HG03060 (cell line): ENCODE data around the gene CIRBP.

Experiments used
- ATAC-seq: cut with Tn5 transposase; IDR thresholded peaks from one replicate; pipeline ENCODE4 v1.9.1; 2021; ENCODE audit warnings: low read depth, moderate number of reproducible peaks; ENCODE audit not compliant: unreplicated experiment

CIRBP gene

DNA sequence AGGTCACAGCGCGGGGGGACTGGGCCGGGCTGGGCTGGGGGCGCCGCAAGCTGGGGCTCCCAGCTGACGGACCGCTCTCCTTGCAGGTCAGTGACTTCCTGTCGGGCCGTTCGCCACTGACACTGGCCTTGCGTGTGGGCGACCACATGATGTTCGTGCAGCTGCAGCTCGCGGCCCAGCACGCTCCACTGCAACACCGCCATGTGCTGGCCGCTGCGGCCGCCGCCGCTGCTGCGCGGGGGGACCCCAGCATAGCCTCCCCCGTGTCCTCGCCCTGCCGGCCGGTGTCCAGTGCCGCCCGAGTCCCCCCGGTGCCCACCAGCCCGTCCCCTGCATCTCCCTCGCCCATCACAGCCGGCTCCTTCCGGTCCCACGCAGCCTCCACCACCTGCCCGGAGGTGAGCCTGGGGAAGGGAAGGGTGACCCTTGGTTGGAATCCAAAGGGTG lies 15.0 kb upstream of the CIRBP start:
- ATAC-seq: no peak

- ATAC-seq: no peak
These were observed 14.5 kb upstream of the CIRBP start for GRCh38 chr19:1254530-1255185.

DNA sequence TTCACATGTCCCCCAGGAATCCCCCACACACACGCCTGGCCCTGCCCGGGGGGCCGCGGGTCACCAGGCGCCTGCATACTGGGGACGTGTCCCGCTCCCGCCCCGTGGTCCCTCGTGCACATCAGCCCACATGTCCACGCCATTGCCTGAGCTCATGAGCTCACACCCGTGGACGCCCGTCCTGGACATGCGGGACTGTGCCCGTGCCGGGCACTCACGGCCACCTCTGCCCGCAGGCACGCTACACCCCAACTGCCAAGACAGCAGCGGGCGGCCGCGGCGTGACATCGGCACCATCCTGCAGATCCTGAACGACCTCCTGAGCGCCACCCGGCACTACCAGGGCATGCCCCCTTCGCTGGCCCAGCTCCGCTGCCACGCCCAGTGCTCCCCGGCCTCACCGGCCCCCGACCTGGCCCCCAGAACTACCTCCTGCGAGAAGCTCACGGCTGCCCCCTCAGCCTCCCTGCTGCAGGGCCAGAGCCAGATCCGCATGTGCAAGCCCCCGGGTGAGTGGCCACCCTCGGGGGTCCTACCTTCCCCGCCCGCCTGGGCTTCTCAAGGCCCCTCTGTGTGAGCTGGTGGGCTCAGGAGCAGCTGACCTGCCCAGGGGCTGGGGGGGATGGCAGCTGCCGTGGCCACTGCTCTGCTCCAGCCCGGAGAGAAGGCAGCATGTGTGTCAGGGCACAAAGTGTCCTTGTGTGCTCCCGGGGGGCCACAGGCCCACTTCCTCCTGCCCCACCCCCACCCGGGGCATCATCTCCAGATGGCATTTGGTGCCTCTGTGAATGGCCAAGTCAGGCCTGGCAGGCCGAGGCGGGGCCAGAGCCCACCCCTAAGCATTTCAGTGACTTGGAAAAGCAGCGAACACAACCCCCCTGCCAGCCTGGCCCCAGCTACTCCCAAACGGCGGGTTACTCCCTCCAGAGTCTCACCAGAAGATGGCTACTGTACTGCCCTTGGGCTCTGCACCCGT lies 13.7 kb upstream of the CIRBP start:
- no peak for ATAC-seq

- no peak for ATAC-seq
These were observed 12.3 kb upstream of the CIRBP start for GRCh38 chr19:1256646-1257474.

GRCh38 chr19:1257475-1258162 lies 11.5 kb upstream of the CIRBP start:
- no peak for ATAC-seq

DNA sequence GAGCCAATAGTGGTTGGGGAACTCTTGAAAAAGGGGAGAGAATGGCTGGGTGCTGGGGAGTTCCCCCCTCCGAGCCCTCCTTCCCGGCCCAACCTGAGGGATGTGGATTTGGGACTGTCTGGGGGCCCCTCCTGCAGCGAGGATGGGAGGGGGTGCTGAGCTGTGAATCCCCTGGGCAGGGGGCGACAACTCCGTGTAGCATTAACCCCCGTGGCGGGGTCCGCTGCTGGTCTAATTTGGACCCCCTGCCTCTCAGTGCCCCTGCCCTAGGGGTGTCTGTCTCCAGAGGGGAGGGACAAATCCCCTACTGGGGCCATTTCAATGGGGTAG lies 11.0 kb upstream of the CIRBP start:
- no peak for ATAC-seq

- ATAC-seq: no peak
These were observed 10.4 kb upstream of the CIRBP start for GRCh38 chr19:1258707-1259205.

GRCh38 chr19:1259206-1259875 lies 9.8 kb upstream of the CIRBP start:
- no peak for ATAC-seq

GRCh38 chr19:1259876-1260748 lies 9.0 kb upstream of the CIRBP start:
- no peak for ATAC-seq

DNA sequence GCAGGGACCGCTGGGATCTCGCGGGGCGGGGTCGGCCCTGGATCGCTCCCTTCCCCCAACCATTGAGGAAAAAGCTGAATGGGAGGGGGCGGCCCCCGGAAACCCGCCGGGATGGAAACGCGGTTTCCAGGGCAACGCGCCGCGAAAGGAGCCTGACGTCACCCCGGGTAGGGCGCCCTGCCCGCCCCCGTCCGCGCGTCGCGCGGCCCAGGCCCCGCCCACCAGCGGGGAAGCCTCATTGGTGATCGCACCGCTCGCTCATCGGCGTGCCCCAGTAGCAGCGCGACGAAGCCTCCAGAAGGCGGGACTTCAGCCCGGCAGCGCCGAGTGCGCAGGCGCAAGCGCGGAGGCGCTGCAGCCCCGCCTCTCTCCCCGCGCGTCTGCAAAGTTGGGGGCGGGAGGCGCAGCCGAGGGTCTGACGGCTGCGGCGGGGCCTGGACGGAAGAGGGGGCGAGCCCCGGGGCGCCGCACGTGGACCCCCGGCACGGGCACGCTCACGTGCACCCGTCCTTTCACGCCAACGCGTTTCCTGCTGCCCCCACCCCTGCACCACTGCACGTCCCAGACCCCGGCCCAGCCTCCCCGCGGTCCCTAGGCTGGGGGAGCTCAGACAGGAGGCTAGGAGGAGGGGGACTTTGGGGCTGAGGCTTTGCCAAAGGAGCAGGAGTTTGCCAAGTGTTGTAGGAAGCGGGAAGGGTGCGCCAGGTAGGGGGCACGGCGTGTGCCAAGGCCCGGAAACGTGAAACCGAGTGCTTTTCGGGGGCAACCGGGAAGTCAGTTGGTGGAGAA lies 8.2 kb upstream of the CIRBP start:
- no peak for ATAC-seq

GRCh38 chr19:1261538-1261797 lies 7.7 kb upstream of the CIRBP start:
- no peak for ATAC-seq

GRCh38 chr19:1261798-1262622 lies 7.1 kb upstream of the CIRBP start:
- ATAC-seq: no peak

- ATAC-seq: no peak
These were observed 6.5 kb upstream of the CIRBP start for GRCh38 chr19:1262623-1263123.

DNA sequence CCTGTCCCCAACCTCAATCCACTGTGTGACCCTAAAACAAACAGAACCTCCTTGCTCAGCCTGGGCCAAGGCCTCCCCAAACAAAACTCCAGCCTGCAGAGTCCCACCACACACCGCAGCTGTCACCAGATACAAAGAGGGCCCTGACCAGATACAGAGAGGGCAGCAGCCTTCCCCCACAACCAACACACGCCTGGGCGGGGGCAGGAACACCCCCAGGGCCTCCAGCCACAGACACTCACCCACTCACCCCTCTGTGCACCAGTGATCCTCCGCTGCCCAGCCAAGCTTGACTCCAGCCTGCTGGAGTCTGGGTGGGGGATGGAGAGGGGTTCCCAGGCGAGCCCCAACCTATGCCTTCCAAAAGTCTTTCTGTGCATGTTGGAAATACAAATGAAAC lies 5.9 kb upstream of the CIRBP start:
- no peak for ATAC-seq

DNA sequence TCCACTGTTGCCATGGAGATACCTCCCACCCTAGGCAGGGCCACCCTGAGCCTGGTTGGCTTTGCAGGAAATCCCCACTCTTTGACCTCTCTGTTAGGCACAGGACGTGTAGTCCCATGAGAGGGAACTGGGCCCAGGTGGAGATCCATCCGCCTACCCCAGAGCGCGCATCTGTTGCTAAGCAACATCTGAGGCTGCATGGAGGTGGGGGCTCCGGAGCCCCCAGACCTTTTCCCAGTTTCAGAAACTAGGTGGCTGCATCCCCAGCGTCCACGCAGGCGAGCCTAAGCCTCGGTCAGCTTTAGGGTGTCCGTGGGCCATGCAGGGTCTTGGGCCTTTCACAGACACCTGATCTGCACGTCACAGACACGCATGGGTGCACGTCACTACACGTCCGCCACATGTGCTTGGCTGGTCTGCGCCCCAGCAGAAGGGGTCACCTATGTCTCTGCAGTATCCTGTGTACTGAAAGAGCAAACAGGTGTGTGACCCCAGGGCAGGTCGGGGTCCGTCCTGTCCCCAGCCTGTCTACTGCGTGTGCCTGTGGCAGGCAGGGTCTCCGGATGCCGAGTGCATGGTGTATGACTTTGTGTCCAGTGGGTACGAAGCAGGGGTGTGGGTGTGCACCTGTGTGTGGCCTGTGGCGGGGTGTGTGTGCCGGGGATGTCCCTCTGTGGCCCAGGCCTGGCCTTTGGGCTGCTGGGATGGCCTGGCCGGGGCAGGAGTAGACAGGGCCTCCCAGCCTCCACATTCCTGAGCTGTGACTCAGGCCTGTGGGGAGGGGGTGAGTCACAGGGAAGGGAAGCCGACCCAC lies 4.1 kb upstream of the CIRBP start:
- ATAC-seq: no peak

GRCh38 chr19:1265615-1266128 lies 3.5 kb upstream of the CIRBP start:
- ATAC-seq: no peak
